H7 (cell line): ENCODE measurements around the gene KRTAP4-2. TPM values are rescaled to one million over a fixed set of nuclear protein-coding genes. Genes with fewer than 3 reads are reported as not detected.
"Not testable (repeated sequence)": the region's sequence is repeated elsewhere in the genome, so short reads cannot be mapped to it uniquely, and the experiment has no call there.

Experiments
- DNase-seq: peaks from one replicate; pipeline ENCODE4 v3.0.0; 2012
- H3K27me3 ChIP-seq: 2 replicates; pipeline ENCODE4 v1.6.0; 2011; ENCODE audit warnings: mild to moderate bottlenecking, low read length; ENCODE audit not compliant: control insufficient read depth, insufficient read depth
- H3K36me3 ChIP-seq: replicated peaks from 2 replicates; pipeline ENCODE4 v1.5.1; 2011; ENCODE audit warnings: low read length; ENCODE audit not compliant: control insufficient read depth, insufficient read depth
- H3K4me3 ChIP-seq: 2 replicates; pipeline ENCODE4 v1.5.1; 2011; ENCODE audit warnings: low read depth, mild to moderate bottlenecking, control low read depth, low read length, moderate library complexity; ENCODE audit not compliant: insufficient read depth
- total RNA-seq: library from RNA; depleted of rRNA; stranded (reverse); fragments of >200 nt; shearing (Covaris generic); gene quantifications from 2 replicates; pipeline ENCODE4 v1.2.3, GENCODE V29; 2014

The KRTAP4-2 gene
- total RNA-seq, 1 experiment from 2014 or later = not detected

DNA sequence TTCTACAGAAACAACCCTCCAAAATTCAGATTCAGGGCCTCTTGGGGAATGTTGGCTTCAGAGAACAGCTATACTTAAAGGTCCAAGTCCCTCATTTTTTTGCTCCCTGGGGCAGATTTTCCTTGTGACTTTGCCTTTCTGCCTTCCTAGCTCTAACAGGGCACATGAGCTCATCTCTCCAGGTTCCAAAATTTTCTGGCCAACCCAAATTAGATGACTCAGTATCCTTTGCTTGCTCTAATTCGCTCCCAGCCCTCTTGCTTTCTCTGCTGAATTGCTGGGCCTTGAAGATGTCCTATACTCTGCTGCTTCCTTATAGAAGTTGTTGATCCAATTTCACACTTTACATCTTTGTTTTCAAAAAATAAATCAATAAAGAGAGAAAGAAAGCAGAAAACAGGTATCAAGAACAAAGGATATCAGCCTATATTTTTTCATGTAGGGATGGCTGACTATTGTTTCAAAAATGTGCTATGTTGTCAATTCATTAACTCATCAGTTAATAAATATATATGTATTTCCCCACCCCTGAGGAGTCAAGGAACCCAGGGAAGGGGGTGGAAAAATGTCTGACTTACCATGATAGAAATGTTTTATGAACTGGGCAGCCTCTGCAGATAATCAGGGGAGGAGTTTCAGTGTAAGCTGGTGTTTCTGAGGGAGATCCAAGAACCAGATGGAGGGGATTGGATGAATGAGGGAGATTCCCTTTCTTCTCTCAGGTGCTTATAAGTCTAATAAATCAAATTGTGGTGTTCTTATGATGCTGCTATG lies 1.0 kb upstream of the KRTAP4-2 start:
- no peaks in the 10 kb centered on the region for H3K36me3 ChIP-seq
- H3K27me3 ChIP-seq = no peaks in the 10 kb centered on the region; the same call in 1 of the 2 replicates
- H3K4me3 ChIP-seq = no peak overlapping the region
- DNase-seq = no peak

DNA sequence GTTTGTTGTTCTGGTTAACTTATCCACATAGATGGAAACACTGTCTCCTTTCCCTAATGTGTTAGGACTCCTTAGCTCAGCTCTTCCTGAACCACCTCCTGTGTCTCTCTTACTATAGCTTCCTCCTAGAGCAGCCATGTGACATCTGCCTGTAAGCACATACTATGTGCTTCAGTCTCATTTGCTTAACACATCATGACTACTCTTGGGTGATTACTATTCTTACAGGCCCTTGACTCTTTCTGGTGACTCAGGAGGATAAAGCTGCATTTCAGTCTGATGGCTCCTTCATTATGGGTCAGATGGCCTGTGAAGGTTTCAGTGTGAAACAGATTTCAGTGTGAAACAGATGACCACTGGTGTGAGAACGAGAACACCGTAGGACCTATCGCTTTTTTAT lies 320 bp upstream of the KRTAP4-2 start:
- no peak overlapping the region for H3K4me3 ChIP-seq
- H3K27me3 ChIP-seq = no peaks in the 10 kb centered on the region; the same call in 1 of the 2 replicates
- DNase-seq = no peak
- no peaks in the 10 kb centered on the region for H3K36me3 ChIP-seq

DNA sequence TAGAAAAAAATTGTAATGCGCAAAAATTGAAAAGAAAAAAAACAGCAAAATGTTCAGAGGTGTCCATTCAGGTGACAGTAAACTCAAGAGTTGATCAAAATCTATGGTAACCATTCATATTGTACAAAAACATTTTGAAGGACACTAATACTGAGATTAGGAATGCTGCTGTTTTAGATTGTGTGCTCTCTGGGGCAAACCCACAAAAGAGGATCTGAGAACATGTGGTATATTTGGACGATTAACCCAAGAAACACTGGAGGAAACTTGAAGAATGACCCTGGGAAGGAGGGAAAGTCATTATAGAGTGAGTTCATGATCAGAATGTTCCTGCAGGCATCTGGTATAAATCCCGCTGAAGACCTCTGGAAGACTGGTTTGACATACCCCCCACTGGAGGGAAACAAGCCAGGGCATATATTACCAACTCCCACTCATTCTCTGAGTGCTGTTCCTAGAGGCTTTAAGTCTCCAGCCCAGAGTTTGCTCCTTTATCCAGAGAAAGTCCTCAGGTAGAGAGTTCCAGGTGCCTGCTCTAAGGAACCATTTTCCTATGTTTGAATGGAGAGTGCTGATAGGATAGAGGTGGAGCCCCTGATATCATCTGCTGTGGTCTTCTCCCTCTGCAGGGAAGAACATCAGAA lies 1.2 kb downstream of the KRTAP4-2 start:
- Histone ChIP-seq H3K4me3 (no peak overlapping the region), H3K27me3 (no peaks in the 10 kb centered on the region; the same call in 1 of the 2 replicates), H3K36me3 (no peaks in the 10 kb centered on the region)
- DNase-seq = no peak

DNA sequence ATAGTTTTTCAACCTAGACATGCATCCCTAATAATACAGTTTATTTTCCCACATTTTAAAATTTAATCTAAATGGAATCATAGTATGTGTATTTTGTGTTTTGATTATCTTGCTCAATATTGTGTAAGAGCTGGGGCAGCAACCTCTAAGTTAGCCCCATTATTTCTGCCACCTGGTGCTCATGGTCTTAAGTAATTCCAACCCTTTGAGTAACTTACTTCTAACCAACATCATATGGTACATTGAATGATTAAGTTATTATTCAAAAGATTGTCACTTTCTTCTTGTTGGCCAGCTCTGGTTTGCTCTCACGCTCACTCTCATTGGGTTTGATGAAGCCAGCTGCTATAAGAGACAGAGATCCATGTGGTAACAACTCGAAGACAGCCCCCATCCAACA lies 6.1 kb downstream of the KRTAP4-2 start:
- H3K4me3 ChIP-seq = no peak overlapping the region
- DNase-seq = no peak
- no peaks in the 10 kb centered on the region; the same call in 1 of the 2 replicates for H3K27me3 ChIP-seq
- H3K36me3 ChIP-seq = no peaks in the 10 kb centered on the region

DNA sequence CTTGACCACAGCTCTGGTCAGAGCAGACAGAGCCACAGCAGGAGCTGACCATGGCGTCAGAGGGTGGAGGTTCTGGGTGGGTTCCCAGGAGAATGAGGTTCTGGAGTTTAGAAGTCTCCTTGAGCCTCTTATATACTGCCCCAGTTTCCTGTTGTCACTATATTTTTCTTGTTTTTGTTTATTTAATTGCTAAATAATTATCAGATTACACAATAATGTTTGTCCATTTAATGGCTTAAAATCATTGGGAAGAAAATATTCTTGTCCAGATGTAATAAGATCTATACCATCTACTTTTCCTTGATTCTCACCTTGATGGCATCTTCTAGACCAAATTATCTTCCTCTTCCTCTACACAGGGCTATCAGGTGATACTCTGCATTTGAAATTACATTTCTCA lies 9.9 kb downstream of the KRTAP4-2 start, which contains the start of gene KRTAP4-3:
Gene KRTAP4-3, minus strand, starts transcription at position 101 of the 400 bp plus-strand sequence. Its CDS starts 49 bp downstream, at position 52.
- no peak within 1 kb of the TSS for H3K4me3 ChIP-seq

DNA sequence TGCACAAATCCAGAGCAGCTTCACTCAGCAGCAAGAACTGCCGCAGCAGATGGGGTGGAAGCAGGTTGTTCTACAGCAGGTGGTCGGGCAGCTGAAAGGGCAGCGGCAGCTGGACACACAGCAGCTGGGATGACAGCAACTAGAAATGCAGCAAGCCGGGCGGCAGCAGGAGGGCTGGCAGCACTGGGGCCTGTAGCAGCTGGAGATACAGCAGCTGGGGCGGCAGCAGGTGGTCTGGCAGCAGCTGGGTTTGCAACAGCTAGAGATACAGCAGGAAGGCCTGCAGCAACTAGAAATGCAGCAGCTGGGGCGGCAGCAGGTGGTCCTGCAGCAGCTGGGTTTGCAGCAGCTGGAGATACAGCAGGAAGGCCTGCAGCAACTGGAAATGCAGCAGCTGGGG lies 10.5 kb downstream of the KRTAP4-2 start:
- H3K36me3 ChIP-seq = no peaks in the 10 kb centered on the region
- no peak for DNase-seq
- H3K4me3 ChIP-seq = no peak overlapping the region
- no peaks in the 10 kb centered on the region for H3K27me3 ChIP-seq

More for the DNA sequence above, 9.9 kb downstream of the KRTAP4-2 start, which contains the start of gene KRTAP4-3:
- no peak for DNase-seq
- no peaks in the 10 kb centered on the region for H3K36me3 ChIP-seq
- H3K27me3 ChIP-seq = no peaks in the 10 kb centered on the region

DNA sequence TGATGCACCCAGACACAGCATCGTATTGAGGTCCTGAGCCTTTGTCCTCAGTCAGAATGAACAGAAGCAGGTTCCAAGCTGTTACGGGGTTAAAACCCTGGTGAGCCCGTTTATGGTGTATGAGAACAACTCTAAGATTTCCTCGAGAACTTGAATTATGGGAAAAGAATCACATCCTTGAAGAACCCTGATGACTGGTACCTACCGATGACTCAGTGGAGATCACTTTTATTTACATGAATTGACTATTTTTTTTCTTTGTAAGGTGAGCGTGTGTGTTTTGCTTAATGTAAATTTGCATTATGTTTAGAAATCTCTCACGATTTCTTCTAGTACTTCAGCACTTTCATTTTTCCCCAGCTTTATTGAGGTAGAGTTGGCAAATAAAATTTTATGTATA lies 14.2 kb downstream of the KRTAP4-2 start:
- Histone ChIP-seq H3K27me3 (no peaks in the 10 kb centered on the region), H3K36me3 (no peaks in the 10 kb centered on the region), H3K4me3 (no peak overlapping the region)
- DNase-seq = no peak

DNA sequence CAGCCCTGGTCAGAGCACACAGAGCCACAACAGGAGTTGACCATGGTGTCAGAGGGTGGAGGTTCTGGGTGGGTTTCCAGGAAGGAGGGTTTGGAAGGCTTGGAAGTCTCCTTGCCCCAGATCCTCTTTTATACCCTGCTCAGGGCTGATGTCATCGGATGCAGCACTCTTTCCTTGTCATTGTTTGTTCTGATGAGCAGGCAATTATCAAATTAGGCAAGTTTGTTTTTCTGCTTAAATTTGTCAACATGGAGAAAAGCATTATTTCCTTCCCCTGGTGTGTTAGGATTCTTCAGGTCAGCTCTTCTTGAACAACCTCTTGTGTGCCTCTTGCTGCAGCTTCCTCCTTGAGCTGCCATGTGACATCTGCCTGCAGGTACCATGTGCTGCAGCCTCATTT lies 17.4 kb downstream of the KRTAP4-2 start, which contains the start of gene KRTAP4-4:
Gene KRTAP4-4, minus strand, starts transcription at position 101 of the 400 bp plus-strand sequence. Its CDS starts 57 bp downstream, at position 44.
- H3K27me3 ChIP-seq = no peaks in the 10 kb centered on the region

DNA sequence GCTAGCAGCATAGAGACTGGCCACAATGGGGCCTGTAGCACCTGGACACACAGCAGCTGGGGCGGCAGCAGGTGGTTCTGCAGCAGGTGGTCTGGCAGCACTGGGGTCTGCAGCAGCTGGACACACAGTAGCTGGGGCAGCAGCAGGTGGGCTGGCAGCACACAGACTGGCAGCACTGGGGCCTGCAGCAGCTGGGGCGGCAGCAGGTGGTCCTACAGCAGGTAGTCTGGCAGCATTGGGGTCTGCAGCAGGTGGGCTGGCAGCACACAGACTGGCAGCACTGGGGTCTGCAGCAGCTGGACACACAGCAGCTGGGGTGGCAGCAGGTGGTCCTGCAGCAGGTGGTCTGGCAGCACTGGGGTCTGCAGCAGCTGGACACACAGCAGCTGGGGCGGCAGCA lies 17.8 kb downstream of the KRTAP4-2 start:
- H3K4me3 ChIP-seq, H3K27me3 ChIP-seq, DNase-seq, H3K36me3 ChIP-seq: not testable (repeated sequence)

More for the DNA sequence above, 17.4 kb downstream of the KRTAP4-2 start, which contains the start of gene KRTAP4-4:
- Histone ChIP-seq H3K36me3 (no peaks in the 10 kb centered on the region), H3K4me3 (no peak within 1 kb of the TSS)
- no peak for DNase-seq

DNA sequence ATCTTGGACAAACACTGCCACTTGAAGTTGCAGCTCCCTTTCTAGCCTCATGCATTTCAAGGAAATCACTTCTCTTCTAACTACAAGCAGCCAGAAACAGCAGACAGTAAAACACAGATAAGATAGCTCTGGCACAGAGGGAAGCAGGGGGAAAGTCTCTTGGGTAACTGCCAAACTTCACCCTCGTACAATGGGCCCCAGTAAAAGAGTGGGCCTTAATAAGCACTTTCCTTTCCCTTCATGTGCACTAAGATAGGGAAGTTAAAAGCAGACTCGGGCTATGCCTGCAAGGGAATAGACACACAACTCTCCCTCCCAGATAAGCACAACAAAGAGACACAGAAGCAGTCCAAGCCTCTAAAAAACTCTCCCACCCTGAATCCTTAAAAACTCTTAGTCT lies 24.2 kb downstream of the KRTAP4-2 start:
- H3K27me3 ChIP-seq = no peaks in the 10 kb centered on the region
- H3K36me3 ChIP-seq = no peaks in the 10 kb centered on the region
- DNase-seq = no peak
- H3K4me3 ChIP-seq = no peak overlapping the region

DNA sequence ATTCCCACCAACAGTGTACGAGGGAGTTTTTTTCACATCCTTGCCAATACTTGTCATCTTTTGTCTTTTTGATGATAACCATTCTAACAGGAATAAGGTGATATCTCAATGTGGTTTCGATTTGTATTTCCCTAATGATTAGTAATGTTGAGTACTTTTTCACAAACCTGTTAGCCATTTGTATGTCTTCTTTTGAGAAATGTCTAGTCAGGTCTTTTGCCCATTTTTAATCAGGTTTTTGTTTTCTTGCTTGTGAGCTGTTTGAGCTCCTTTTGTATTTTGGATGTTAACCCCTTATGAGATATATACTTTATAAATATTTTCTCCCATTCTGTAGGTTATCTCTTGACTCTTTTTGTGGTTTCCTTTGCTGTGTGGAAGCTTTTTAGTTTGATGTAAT lies 26.5 kb downstream of the KRTAP4-2 start:
- no peak for DNase-seq
- Histone ChIP-seq H3K36me3 (no peaks in the 10 kb centered on the region), H3K27me3 (no peaks in the 10 kb centered on the region), H3K4me3 (no peak overlapping the region)

DNA sequence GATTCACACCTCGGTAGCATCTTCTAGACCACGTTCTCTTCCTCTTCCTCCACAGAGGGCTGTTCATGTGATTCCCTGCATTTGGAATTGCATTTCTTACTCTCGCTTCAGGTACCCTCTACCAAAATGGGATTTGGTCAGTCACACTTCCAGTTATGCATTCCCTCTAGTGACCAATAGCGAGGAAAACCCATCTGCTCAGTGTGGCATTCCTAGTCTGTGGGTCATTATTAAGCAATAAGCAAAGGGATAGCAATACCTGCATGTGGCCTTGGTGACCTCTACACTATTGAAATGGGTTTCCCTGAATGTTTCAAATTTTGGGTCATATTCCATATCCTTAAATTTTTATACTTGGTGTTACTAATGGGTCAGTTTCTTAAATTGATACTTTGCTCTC lies 28.0 kb downstream of the KRTAP4-2 start:
- Histone ChIP-seq H3K36me3 (no peaks in the 10 kb centered on the region), H3K4me3 (no peak overlapping the region), H3K27me3 (no peaks in the 10 kb centered on the region)
- DNase-seq = no peak

DNA sequence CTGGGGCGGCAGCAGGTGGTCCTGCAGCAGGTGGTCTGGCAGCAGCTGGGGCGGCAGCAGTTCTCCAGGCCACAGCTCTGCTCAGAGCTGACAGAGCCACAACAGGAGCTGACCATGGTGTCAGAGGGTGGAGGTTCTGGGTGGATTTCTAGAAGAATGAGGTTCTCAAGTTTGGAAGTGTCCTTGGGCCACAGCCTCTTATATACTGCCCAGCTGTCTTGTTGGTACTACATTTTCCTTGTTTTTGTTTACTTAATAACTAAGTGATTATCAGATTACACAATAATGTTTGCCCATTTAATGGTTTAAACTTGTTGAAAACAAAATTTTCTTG lies 28.4 kb downstream of the KRTAP4-2 start, which contains the start of gene KRTAP4-5:
Gene KRTAP4-5, minus strand, starts transcription at position 174 of the 334 bp plus-strand sequence. Its CDS starts 58 bp downstream, at position 116.
- Histone ChIP-seq H3K36me3 (no peaks in the 10 kb centered on the region), H3K4me3 (no peak within 1 kb of the TSS)
- DNase-seq = no peak

DNA sequence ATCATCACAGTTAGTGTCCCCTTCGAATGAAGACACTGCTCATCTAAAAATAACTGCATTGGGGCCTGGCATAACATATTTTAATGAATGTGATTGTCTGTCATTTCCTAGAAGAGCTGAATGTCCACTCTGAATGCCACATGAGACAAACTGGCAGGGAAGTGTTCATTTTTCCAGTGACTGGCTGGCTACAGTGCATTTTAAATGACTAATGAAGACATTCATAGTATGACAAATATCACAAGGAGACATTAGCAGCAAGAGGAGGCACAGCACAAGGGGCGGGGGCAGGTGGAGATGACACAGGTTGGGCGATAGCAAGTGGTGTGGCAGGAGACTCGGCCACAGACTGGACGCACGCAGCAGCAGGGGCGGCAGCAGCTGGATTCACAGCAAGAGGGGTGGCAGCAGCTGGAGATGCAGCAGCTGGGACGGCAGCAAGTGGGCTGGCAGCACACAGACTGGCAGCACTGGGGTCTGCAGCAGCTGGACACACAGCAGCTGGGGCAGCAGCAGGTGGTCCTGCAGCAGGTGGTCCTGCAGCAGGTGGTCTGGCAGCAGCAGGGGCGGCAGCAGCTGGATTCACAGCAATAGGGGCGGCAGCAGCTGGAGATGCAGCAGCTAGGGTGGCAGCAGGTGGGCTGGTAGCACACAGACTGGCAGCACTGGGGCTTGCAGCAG lies 28.9 kb downstream of the KRTAP4-2 start:
- H3K36me3 ChIP-seq, H3K4me3 ChIP-seq, H3K27me3 ChIP-seq, DNase-seq: not testable (repeated sequence)

More for the DNA sequence above, 28.4 kb downstream of the KRTAP4-2 start, which contains the start of gene KRTAP4-5:
- no peaks in the 10 kb centered on the region for H3K27me3 ChIP-seq
